ENCODE data around the gene ANO4.

The ANO4 gene

GRCh38 chr12:100867639-100868393, 73.2 kb downstream of the ANO4 start:
- Histone ChIP-seq H3K9me3 (no peaks in the 10 kb centered on the region), H3K27me3 (no peaks in the 10 kb centered on the region), H3K4me3 (ENCODE audit: low read depth in 1 of 2, low read length in 1 of 2) (no peak overlapping the region), H3K27ac (no peak overlapping the region), H3K36me3 (no peaks in the 10 kb centered on the region), H3K4me1 (ENCODE audit: control insufficient read depth in 1 of 2, insufficient read depth in 1 of 2, low read depth in 1 of 2, low read length in 1 of 2) (no peaks in the 10 kb centered on the region)
- TF ChIP-seq, protein P1, sequence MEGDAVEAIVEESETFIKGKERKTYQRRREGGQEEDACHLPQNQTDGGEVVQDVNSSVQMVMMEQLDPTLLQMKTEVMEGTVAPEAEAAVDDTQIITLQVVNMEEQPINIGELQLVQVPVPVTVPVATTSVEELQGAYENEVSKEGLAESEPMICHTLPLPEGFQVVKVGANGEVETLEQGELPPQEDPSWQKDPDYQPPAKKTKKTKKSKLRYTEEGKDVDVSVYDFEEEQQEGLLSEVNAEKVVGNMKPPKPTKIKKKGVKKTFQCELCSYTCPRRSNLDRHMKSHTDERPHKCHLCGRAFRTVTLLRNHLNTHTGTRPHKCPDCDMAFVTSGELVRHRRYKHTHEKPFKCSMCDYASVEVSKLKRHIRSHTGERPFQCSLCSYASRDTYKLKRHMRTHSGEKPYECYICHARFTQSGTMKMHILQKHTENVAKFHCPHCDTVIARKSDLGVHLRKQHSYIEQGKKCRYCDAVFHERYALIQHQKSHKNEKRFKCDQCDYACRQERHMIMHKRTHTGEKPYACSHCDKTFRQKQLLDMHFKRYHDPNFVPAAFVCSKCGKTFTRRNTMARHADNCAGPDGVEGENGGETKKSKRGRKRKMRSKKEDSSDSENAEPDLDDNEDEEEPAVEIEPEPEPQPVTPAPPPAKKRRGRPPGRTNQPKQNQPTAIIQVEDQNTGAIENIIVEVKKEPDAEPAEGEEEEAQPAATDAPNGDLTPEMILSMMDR (IDR thresholded peaks at IDR 0.05): no peak

DNA sequence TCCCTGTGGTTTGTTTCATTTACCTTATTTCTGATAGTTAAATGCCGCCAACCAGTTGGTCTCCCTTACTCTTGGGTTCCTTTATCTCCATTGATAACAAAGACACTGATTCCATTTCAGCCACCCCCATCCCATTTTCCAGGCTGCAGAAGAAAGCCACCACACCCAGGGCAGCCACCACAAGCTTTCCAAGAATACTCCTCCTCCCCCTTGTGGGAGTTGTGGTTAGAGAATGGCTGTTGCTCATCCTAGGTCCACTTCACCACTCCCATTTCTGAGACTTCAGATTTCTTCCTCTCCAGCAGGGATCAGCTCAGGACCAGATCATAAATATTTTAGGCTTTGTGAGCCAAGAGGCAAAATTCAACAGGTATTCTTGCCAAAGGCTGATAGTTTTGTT, 73.9 kb downstream of the ANO4 start:
- H3K4me1 ChIP-seq (ENCODE audit: control insufficient read depth in 1 of 2, insufficient read depth in 1 of 2, low read depth in 1 of 2, low read length in 1 of 2): no peaks in the 10 kb centered on the region
- H3K9me3 ChIP-seq: no peaks in the 10 kb centered on the region
- no peak overlapping the region for H3K4me3 ChIP-seq (ENCODE audit: low read depth in 1 of 2, low read length in 1 of 2)
- H3K27ac ChIP-seq: no peak overlapping the region
- H3K36me3 ChIP-seq: no peaks in the 10 kb centered on the region
- no peaks in the 10 kb centered on the region for H3K27me3 ChIP-seq
- TF ChIP-seq, protein P1 (IDR thresholded peaks at IDR 0.05): no peak

DNA sequence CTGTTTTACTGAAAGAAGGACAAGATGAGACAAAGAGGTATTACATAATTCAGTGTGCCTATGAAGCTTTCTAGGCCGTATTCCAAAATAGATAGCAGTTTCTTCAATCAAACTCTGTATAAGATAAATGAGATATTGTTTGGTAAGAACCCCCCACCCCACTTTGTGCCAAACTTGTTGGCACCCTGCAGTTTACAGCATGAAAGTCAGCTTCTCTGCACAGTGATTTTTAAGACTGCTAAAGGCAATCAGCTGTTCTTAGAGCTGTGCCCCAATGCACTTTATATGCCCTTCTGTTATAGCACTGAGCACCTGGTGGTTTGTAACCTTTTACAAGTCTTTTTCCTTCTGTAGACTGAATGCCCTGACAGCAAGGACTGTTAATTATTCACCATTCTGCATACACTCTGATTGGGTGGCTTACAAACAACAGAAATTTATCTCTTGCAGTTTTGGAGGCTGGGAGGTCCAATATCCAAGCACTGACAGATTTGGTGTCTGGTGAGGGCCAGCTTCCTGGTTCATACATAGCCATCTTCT, 76.7 kb downstream of the ANO4 start:
- Histone ChIP-seq H3K27ac (no peak overlapping the region), H3K9me3 (no peaks in the 10 kb centered on the region), H3K4me3 (ENCODE audit: low read depth in 1 of 2, low read length in 1 of 2) (no peak overlapping the region)

GRCh38 chr12:100875156-100875555, 80.6 kb downstream of the ANO4 start:
- no peak overlapping the region for H3K4me3 ChIP-seq (ENCODE audit: low read depth in 1 of 2, low read length in 1 of 2)
- H3K4me1 ChIP-seq (ENCODE audit: control insufficient read depth in 1 of 2, insufficient read depth in 1 of 2, low read depth in 1 of 2, low read length in 1 of 2): no peaks in the 10 kb centered on the region
- TF ChIP-seq, protein P1 (IDR thresholded peaks at IDR 0.05): no peak
- no peaks in the 10 kb centered on the region for H3K36me3 ChIP-seq
- no peak overlapping the region for H3K27ac ChIP-seq
- H3K9me3 ChIP-seq: no peaks in the 10 kb centered on the region
- no peaks in the 10 kb centered on the region for H3K27me3 ChIP-seq

More for the DNA sequence above, 76.7 kb downstream of the ANO4 start:
- TF ChIP-seq, protein P1 (IDR thresholded peaks at IDR 0.05): no peak
- Histone ChIP-seq H3K4me1 (ENCODE audit: control insufficient read depth in 1 of 2, insufficient read depth in 1 of 2, low read depth in 1 of 2, low read length in 1 of 2) (no peaks in the 10 kb centered on the region), H3K36me3 (no peaks in the 10 kb centered on the region), H3K27me3 (no peaks in the 10 kb centered on the region)

DNA sequence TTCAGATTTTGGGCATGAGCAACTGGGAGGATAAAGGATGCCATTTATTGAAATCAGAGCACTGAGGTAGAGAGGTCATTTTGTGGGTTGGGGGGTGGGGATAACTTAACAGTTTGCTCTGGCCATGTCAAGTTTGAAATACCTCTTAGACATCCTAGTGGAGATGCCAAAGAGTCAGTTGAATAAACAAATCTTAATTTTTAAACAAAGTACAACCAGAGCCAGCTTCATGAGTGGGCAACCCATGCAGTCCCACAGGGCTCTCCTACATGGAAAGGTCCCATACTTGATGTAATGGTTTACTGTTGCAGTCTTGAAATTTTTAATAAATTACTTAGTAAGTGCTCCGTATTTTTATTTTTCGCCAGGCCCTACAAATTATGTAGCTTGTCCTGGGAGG, 81.2 kb downstream of the ANO4 start:
- Histone ChIP-seq H3K9me3 (no peaks in the 10 kb centered on the region), H3K4me1 (ENCODE audit: control insufficient read depth in 1 of 2, insufficient read depth in 1 of 2, low read depth in 1 of 2, low read length in 1 of 2) (no peaks in the 10 kb centered on the region), H3K27me3 (no peaks in the 10 kb centered on the region), H3K4me3 (ENCODE audit: low read depth in 1 of 2, low read length in 1 of 2) (no peak overlapping the region), H3K36me3 (no peaks in the 10 kb centered on the region), H3K27ac (no peak overlapping the region)
- TF ChIP-seq, protein P1 (IDR thresholded peaks at IDR 0.05): no peak
